Kidney epithelial cell (primary cell): ENCODE data around the gene PAPPA2. TPM values are rescaled to one million over a fixed set of nuclear protein-coding genes. Genes with fewer than 3 reads are reported as not detected.

Experiments
- DNase-seq: peaks from one replicate; pipeline ENCODE4 v3.0.0-alpha.2; 2010; ENCODE audit warnings: low read depth
- H3K27me3 ChIP-seq: 2 replicates; pipeline ENCODE4 v1.6.0; 2011; ENCODE audit warnings: low read length; ENCODE audit not compliant: control insufficient read depth, insufficient read depth
- H3K36me3 ChIP-seq: 2 replicates; pipeline ENCODE4 v1.5.1; 2011; ENCODE audit warnings: low read length; ENCODE audit not compliant: control insufficient read depth, insufficient read depth
- H3K4me3 ChIP-seq: 2 replicates; pipeline ENCODE4 v1.5.1; 2011; ENCODE audit warnings: low read depth, mild to moderate bottlenecking, control low read depth, low read length
- total RNA-seq: library from RNA; depleted of rRNA; stranded (reverse); fragments of >200 nt; gene quantifications from 2 replicates; pipeline ENCODE4 v1.2.3, GENCODE V29; 2015
- TF ChIP-seq, protein P1 (sequence below): IDR thresholded peaks from 2 replicates; pipeline ENCODE4 v1.5.1; 2011; ENCODE audit warnings: mild to moderate bottlenecking, moderate library complexity, low read length, control low read depth, inconsistent platforms; ENCODE audit not compliant: insufficient read depth, poor library complexity, severe bottlenecking

Gene PAPPA2
- total RNA-seq, 1 donor from 2014 or later, result 6.9 TPM

GRCh38 chr1:176866011-176866714, 403.2 kb downstream of the PAPPA2 start:
- Histone ChIP-seq H3K4me3 (no peak overlapping the region), H3K27me3 (no peaks in the 10 kb centered on the region), H3K36me3 (no peaks in the 10 kb centered on the region)
- DNase-seq, result no peak
- TF ChIP-seq, protein P1, sequence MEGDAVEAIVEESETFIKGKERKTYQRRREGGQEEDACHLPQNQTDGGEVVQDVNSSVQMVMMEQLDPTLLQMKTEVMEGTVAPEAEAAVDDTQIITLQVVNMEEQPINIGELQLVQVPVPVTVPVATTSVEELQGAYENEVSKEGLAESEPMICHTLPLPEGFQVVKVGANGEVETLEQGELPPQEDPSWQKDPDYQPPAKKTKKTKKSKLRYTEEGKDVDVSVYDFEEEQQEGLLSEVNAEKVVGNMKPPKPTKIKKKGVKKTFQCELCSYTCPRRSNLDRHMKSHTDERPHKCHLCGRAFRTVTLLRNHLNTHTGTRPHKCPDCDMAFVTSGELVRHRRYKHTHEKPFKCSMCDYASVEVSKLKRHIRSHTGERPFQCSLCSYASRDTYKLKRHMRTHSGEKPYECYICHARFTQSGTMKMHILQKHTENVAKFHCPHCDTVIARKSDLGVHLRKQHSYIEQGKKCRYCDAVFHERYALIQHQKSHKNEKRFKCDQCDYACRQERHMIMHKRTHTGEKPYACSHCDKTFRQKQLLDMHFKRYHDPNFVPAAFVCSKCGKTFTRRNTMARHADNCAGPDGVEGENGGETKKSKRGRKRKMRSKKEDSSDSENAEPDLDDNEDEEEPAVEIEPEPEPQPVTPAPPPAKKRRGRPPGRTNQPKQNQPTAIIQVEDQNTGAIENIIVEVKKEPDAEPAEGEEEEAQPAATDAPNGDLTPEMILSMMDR, result no peak

DNA sequence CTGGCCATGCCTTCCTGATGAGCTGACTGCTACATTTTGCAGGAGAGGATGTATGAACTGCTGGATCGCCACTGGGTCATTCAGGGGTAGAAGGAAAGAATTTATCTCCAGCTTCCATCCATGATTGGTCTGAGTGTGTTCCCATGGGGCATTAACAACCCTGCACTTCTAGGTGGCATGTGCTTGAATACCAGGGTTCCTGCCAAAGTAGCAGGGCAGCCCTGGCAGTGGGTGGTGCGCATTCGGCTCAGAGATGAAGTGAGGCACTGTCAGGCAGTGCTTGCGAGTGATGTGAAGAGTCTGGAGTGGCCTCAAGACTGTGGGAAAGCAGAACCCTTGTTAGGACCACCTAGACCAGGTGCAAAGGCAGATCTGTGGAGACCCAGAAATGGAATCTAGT, 406.6 kb downstream of the PAPPA2 start:
- TF ChIP-seq, protein P1, result no peak
- Histone ChIP-seq H3K4me3 (no peak overlapping the region), H3K27me3 (no peaks in the 10 kb centered on the region), H3K36me3 (no peaks in the 10 kb centered on the region)
- no peak for DNase-seq

- TF ChIP-seq, protein P1, result no peak
- H3K4me3 ChIP-seq, result no peak overlapping the region
- H3K36me3 ChIP-seq, result no peaks in the 10 kb centered on the region
- DNase-seq, result no peak
- H3K27me3 ChIP-seq, result no peaks in the 10 kb centered on the region
Measured at GRCh38 chr1:176876966-176877515, 414.1 kb downstream of the PAPPA2 start.

DNA sequence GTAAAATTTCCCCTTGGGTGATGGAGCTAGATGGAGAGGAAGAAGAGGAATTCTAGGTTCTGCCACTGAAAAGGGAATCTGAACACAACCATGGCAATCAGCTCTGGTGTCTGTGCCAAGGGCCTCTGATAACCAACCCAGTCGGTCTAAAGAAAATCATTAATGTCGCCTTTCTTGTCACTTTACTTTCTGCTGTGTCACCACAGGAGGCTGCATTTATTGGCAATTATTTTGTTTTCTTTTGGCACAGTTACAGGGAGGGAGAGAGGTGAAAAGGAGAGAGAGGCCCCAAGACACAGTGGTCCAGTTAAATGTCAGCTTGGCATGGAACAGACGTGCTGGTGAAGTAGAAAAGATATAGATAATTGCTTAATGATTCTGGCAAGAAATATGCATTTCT, 414.6 kb downstream of the PAPPA2 start:
- Histone ChIP-seq H3K4me3 (no peak overlapping the region), H3K36me3 (no peaks in the 10 kb centered on the region), H3K27me3 (no peaks in the 10 kb centered on the region)
- DNase-seq, result no peak
- TF ChIP-seq, protein P1, result no peak

GRCh38 chr1:176878750-176879536, 416.0 kb downstream of the PAPPA2 start:
- no peak for DNase-seq
- TF ChIP-seq, protein P1, result no peak
- Histone ChIP-seq H3K27me3 (no peaks in the 10 kb centered on the region), H3K36me3 (no peaks in the 10 kb centered on the region), H3K4me3 (no peak overlapping the region)
